Adrenal gland (tissue), 12 donors: ENCODE results near the gene SYNDIG1. TPM values are rescaled to one million over a fixed set of nuclear protein-coding genes. Genes with fewer than 3 reads are reported as not detected.

Experiments
- DNase-seq, 7 donors: peaks; one replicate each; pipeline ENCODE4 v3.0.0-alpha.2; 2019 to 2020
- H3K27ac ChIP-seq, 5 donors: fragments of 200-600 bp; sonication (generic) in 4 of 5; 1 replicate in 3 of 5; 2 replicates in 2 of 5; pipeline versions ENCODE4 v1.5.1 to v1.8.0; 2016 to 2020; ENCODE audit warnings: mild to moderate bottlenecking in 1 of 5
- H3K27me3 ChIP-seq: fragments of 200-600 bp; 2 replicates; pipeline ENCODE4 v1.8.0; 2021
- H3K36me3 ChIP-seq, 2 donors: fragments of 200-600 bp; replicated peaks in 1 of 2; 1 replicate in 1 of 2; 2 replicates in 1 of 2; pipeline versions ENCODE4 v1.5.1 to v1.8.0; 2018 to 2022
- H3K4me1 ChIP-seq, 2 donors: fragments of 200-600 bp; replicated peaks in 1 of 2; 1 replicate in 1 of 2; 2 replicates in 1 of 2; pipeline versions ENCODE4 v1.5.1 to v1.8.0; 2018 to 2021
- H3K4me3 ChIP-seq, 4 donors: fragments of 200-600 bp; sonication (generic) in 3 of 4; one replicate each; pipeline ENCODE4 v1.5.1; 2016 to 2018
- H3K9me3 ChIP-seq, 3 donors: fragments of 200-600 bp; sonication (generic) in 1 of 3; replicated peaks in 1 of 3; 1 replicate in 2 of 3; 2 replicates in 1 of 3; pipeline versions ENCODE4 v1.5.1 to v1.8.0; 2016 to 2021
- CTCF ChIP-seq, 6 experiments: fragments of 450-650 bp in 4 of 6; fragments of 200-600 bp in 2 of 6; sonication (generic) in 1 of 6; IDR thresholded peaks; 1 replicate in 5 of 6; 2 replicates in 1 of 6; pipeline versions ENCODE4 v1.5.1 to v1.8.0; 2016 to 2021; ENCODE audit warnings: antibody characterized with exemption in 6 of 6, mild to moderate bottlenecking in 2 of 6, moderate library complexity in 1 of 6
- POLR2A ChIP-seq, 2 donors: fragments of 450-650 bp; IDR thresholded peaks; one replicate each; pipeline ENCODE4 v1.6.1; 2017; ENCODE audit warnings: antibody characterized with exemption in 2 of 2, mild to moderate bottlenecking in 2 of 2, moderate library complexity in 1 of 2
- WGBS, 4 donors: extraction: QIAGEN DNeasy Blood & Tissue Kit in 2 of 4; methylation state at CpG; one replicate each; pipeline versions ENCODE4 v1.1.5 to v1.1.7; 2013 to 2017; 5-methylcytosine and 5-hydroxymethylcytosine counted together
- intact Hi-C, 2 donors: fragments of 100-400 bp; cut with DNase I; formaldehyde crosslinking; loops; one replicate each; pipeline versions ENCODE4 v1.14.1 to v1.15.0; 2022 to 2023
- polyA plus RNA-seq, 3 donors: library from polyadenylated mRNA; stranded (reverse); fragments of 200-250 nt in 2 of 3; fragments of 350-450 nt in 1 of 3; fragmentation: Illumina TruSeq in 1 of 3; extraction: RNeasy Lipid Tissue Mini Kit (QIAGEN cat#74804) in 1 of 3; gene quantifications; one replicate each; pipeline ENCODE4 v1.2.3, GENCODE V29; 2013 to 2014
- total RNA-seq, 9 donors: library from RNA; depleted of rRNA in 4 of 9; stranded (reverse); fragments of >200 nt in 4 of 9; fragments of 120-200 nt in 1 of 9; fragmentation: NEBNext Ultra II Directional in 1 of 9; extraction: Animal tissue kit (Norgen Biotek cat#: 25700) in 1 of 9; gene quantifications; one replicate each; pipeline versions ENCODE4 v1.1.0 to v1.2.4, GENCODE V29; 2013 to 2023
- donor health status: healthy with polysubstance abuse.
- donor health status: Bipolar disorder and iron deficiency.
- donor health status: DM: yes; HTN: yes; CAD: no.
- donor health status: DM: no; HTN: no; CAD: no.
- donor health status: DM: no; HTN: no; CAD: no.
- donor health status: DM: yes; HTN: yes; CAD: no.

SYNDIG1 gene
- total and polyA plus RNA-seq, 12 donors, result 0.26 to 3.6 (median 0.76) TPM

- no peak overlapping the region for H3K4me3 ChIP-seq
- 78 to 90% (median 81%) methylated on average over 1 of the region's 1 CpG for WGBS, 4 donors
- no peaks in the 10 kb centered on the region for H3K9me3 ChIP-seq
- DNase-seq, result no peak
- no peak for TF ChIP-seq POLR2A (IDR thresholded peaks at IDR 0.05)
- no peak for TF ChIP-seq CTCF (IDR thresholded peaks at IDR 0.05)
- H3K4me1 ChIP-seq, result no peaks in the 10 kb centered on the region
- intact Hi-C loops, result no loop called here
- H3K36me3 ChIP-seq, result no peaks in the 10 kb centered on the region
- no peak overlapping the region for H3K27ac ChIP-seq
- H3K27me3 ChIP-seq, result no peaks in the 10 kb centered on the region
Measured at GRCh38 chr20:24529369-24529719, 59.9 kb downstream of the SYNDIG1 start.

- no peaks in the 10 kb centered on the region for H3K36me3 ChIP-seq
- H3K27ac ChIP-seq, result no peak overlapping the region
- H3K4me1 ChIP-seq, result no peaks in the 10 kb centered on the region
- DNase-seq, result no peak
- intact Hi-C loops, result no loop called here
- WGBS, 4 donors, result 75 to 89% (median 77%) methylated on average over 2 of the region's 2 CpGs
- no peaks in the 10 kb centered on the region for H3K9me3 ChIP-seq
- H3K4me3 ChIP-seq, result no peak overlapping the region
- TF ChIP-seq CTCF (IDR thresholded peaks at IDR 0.05) (no peak), POLR2A (IDR thresholded peaks at IDR 0.05) (no peak)
- no peaks in the 10 kb centered on the region for H3K27me3 ChIP-seq
Measured at GRCh38 chr20:24530131-24530680, 60.8 kb downstream of the SYNDIG1 start.

- TF ChIP-seq POLR2A (IDR thresholded peaks at IDR 0.05) (no peak), CTCF (IDR thresholded peaks at IDR 0.05) (no peak)
- Histone ChIP-seq H3K4me1 (no peaks in the 10 kb centered on the region), H3K9me3 (no peaks in the 10 kb centered on the region), H3K27ac (no peak overlapping the region), H3K4me3 (no peak overlapping the region), H3K27me3 (no peaks in the 10 kb centered on the region), H3K36me3 (no peaks in the 10 kb centered on the region)
- WGBS, 4 donors, result 64 to 83% (median 78%) methylated on average over 4 of the region's 4 CpGs
- no peak for DNase-seq
- intact Hi-C loops, result no loop called here
Measured at GRCh38 chr20:24531202-24531601, 61.8 kb downstream of the SYNDIG1 start.

- Histone ChIP-seq H3K27ac (no peak overlapping the region), H3K9me3 (no peaks in the 10 kb centered on the region), H3K36me3 (no peaks in the 10 kb centered on the region), H3K27me3 (no peaks in the 10 kb centered on the region), H3K4me3 (no peak overlapping the region), H3K4me1 (no peaks in the 10 kb centered on the region)
- no peak for DNase-seq
- no peak for TF ChIP-seq POLR2A (IDR thresholded peaks at IDR 0.05)
- no peak for TF ChIP-seq CTCF (IDR thresholded peaks at IDR 0.05)
- intact Hi-C loops, result no loop called here
- 81 to 85% (median 82%) methylated on average over 6 of the region's 6 CpGs for WGBS, 4 donors
Measured at GRCh38 chr20:24531631-24532419, 62.4 kb downstream of the SYNDIG1 start.
